ENCODE measurements around the gene MTRF1.

Gene MTRF1

DNA sequence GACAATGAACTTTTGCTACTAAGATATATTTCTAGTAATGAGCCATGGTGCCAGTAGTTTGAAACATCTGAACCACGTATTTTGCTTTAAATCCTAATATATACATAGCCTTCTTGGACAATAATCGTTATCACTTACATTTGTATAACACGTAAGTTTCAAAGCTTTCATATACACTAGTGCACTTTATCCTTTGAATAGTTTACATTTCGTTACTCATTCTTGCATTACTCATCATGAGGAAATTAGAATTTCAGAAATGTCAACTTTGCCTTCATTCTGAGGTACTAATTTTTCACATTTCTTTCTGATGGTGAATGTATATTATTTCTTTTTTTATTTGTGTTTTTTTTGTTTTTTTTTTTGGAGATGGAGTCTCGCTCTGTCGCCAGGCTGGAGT lies 74.8 kb downstream of the MTRF1 start:
- Histone ChIP-seq H3K9me3 (ENCODE audit: insufficient read depth, low read depth, low read length) (no peaks in the 10 kb centered on the region), H4K20me1 (ENCODE audit: insufficient read depth, low read length, poor library complexity, severe bottlenecking) (no peaks in the 10 kb centered on the region), H3F3A (ENCODE audit: low read depth) (no peaks in the 10 kb centered on the region), H3K79me2 (ENCODE audit: insufficient read depth, low read length) (peaks cover 10% of the 10 kb centered on the region; the same call in 1 of the 2 replicates), H3K27me3 (ENCODE audit: insufficient read depth, low read length, poor library complexity, severe bottlenecking) (no peaks in the 10 kb centered on the region), H3K4me1 (ENCODE audit: insufficient read depth, low read length, poor library complexity, severe bottlenecking) (peaks cover 21% of the 10 kb centered on the region), H2AFZ (ENCODE audit: low read length) (no peak overlapping the region), H3K9me2 (replicated peaks; ENCODE audit: low read depth, low read length) (no peaks in the 10 kb centered on the region), H3K4me3 (ENCODE audit: low read length, poor library complexity, severe bottlenecking) (no peak overlapping the region), H3K9ac (ENCODE audit: low read depth, low read length, poor library complexity, severe bottlenecking) (no peak overlapping the region), H3K4me2 (ENCODE audit: low read depth, low read length, poor library complexity, severe bottlenecking) (no peak overlapping the region), H3K36me3 (ENCODE audit: insufficient read depth, low read length) (no peaks in the 10 kb centered on the region)
- TF ChIP-seq EZH2phosphoT487 (IDR thresholded peaks at IDR 0.05; ENCODE audit: borderline replicate concordance), result no peak
- TF ChIP-seq, protein P1, sequence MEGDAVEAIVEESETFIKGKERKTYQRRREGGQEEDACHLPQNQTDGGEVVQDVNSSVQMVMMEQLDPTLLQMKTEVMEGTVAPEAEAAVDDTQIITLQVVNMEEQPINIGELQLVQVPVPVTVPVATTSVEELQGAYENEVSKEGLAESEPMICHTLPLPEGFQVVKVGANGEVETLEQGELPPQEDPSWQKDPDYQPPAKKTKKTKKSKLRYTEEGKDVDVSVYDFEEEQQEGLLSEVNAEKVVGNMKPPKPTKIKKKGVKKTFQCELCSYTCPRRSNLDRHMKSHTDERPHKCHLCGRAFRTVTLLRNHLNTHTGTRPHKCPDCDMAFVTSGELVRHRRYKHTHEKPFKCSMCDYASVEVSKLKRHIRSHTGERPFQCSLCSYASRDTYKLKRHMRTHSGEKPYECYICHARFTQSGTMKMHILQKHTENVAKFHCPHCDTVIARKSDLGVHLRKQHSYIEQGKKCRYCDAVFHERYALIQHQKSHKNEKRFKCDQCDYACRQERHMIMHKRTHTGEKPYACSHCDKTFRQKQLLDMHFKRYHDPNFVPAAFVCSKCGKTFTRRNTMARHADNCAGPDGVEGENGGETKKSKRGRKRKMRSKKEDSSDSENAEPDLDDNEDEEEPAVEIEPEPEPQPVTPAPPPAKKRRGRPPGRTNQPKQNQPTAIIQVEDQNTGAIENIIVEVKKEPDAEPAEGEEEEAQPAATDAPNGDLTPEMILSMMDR (conservative IDR thresholded peaks at IDR 0.05; ENCODE audit: low read length), result no peak

DNA sequence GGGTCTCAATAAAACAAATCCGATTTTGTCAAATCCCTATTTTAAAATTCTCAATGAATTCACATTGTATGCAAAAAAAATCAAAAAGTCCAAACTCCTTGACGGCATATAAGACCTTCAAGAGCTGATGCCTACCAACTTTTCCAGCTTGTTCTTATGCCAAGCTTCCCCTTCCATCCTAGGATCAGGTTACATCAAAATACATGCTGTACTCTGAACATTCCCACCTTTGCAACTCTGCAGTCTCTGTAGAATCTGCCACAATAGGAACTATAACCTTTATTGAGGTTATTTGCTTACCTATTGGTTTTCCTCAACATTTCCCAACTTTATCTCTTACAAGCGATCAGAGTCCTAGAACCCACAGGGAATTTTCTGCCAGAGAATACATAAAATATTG lies 76.9 kb downstream of the MTRF1 start:
- no peak overlapping the region for H3K4me3 ChIP-seq (ENCODE audit: low read length, poor library complexity, severe bottlenecking)
- H2AFZ ChIP-seq (ENCODE audit: low read length), result no peak overlapping the region
- H3K4me1 ChIP-seq (ENCODE audit: insufficient read depth, low read length, poor library complexity, severe bottlenecking), result peaks cover 6% of the 10 kb centered on the region
- no peak overlapping the region for H3K9ac ChIP-seq (ENCODE audit: low read depth, low read length, poor library complexity, severe bottlenecking)
- no peaks in the 10 kb centered on the region for H4K20me1 ChIP-seq (ENCODE audit: insufficient read depth, low read length, poor library complexity, severe bottlenecking)
- H3K9me3 ChIP-seq (ENCODE audit: insufficient read depth, low read depth, low read length), result no peaks in the 10 kb centered on the region
- H3K27me3 ChIP-seq (ENCODE audit: insufficient read depth, low read length, poor library complexity, severe bottlenecking), result no peaks in the 10 kb centered on the region
- TF ChIP-seq, protein P1 (conservative IDR thresholded peaks at IDR 0.05; ENCODE audit: low read length), result no peak
- no peak for TF ChIP-seq EZH2phosphoT487 (IDR thresholded peaks at IDR 0.05; ENCODE audit: borderline replicate concordance)
- no peaks in the 10 kb centered on the region for H3K79me2 ChIP-seq (ENCODE audit: insufficient read depth, low read length)
- no peaks in the 10 kb centered on the region for H3K36me3 ChIP-seq (ENCODE audit: insufficient read depth, low read length)
- H3K4me2 ChIP-seq (ENCODE audit: low read depth, low read length, poor library complexity, severe bottlenecking), result no peak overlapping the region
- no peaks in the 10 kb centered on the region for H3F3A ChIP-seq (ENCODE audit: low read depth)
- no peaks in the 10 kb centered on the region for H3K9me2 ChIP-seq (replicated peaks; ENCODE audit: low read depth, low read length)

DNA sequence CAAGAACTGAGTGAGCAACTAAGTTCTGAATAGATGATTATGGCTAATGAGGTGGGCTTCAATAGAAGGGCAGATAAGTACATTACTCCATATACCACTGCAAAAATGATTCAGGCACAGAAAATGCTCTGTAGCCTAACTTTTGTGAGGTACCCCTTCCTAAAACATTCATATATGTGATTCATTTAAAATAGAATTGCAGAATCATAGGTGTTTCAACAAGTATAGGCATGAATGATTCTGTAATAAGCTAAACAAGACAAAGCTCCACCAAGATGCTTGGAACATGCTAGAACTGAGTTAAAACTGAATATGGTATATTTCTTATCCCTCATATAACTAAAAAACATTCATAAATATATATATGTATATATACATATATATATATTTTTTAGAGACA lies 81.1 kb downstream of the MTRF1 start:
- Histone ChIP-seq H3K36me3 (ENCODE audit: insufficient read depth, low read length) (no peaks in the 10 kb centered on the region), H3K79me2 (ENCODE audit: insufficient read depth, low read length) (no peaks in the 10 kb centered on the region), H4K20me1 (ENCODE audit: insufficient read depth, low read length, poor library complexity, severe bottlenecking) (no peaks in the 10 kb centered on the region), H3K4me1 (ENCODE audit: insufficient read depth, low read length, poor library complexity, severe bottlenecking) (peaks cover 3% of the 10 kb centered on the region), H2AFZ (ENCODE audit: low read length) (no peak overlapping the region), H3F3A (ENCODE audit: low read depth) (no peaks in the 10 kb centered on the region), H3K9me2 (replicated peaks; ENCODE audit: low read depth, low read length) (no peaks in the 10 kb centered on the region), H3K4me3 (ENCODE audit: low read length, poor library complexity, severe bottlenecking) (no peak overlapping the region), H3K9me3 (ENCODE audit: insufficient read depth, low read depth, low read length) (no peaks in the 10 kb centered on the region), H3K4me2 (ENCODE audit: low read depth, low read length, poor library complexity, severe bottlenecking) (no peak overlapping the region), H3K27me3 (ENCODE audit: insufficient read depth, low read length, poor library complexity, severe bottlenecking) (no peaks in the 10 kb centered on the region), H3K9ac (ENCODE audit: low read depth, low read length, poor library complexity, severe bottlenecking) (no peak overlapping the region)
- TF ChIP-seq, protein P1 (conservative IDR thresholded peaks at IDR 0.05; ENCODE audit: low read length), result no peak
- no peak for TF ChIP-seq EZH2phosphoT487 (IDR thresholded peaks at IDR 0.05; ENCODE audit: borderline replicate concordance)
